Activated CD4-positive, alpha-beta T cell treated with anti-CD3 and anti-CD28 coated beads, Interleukin-2, Interleukin-4, amounts not matched to agents 100 ng/mL and 50 ng/mL, durations not matched to agents 16 hours and 8 hours (primary cell): Measurements from ENCODE around the gene GTF3C4.

ENCODE experiments used
- DNase-seq: peaks from one replicate; pipeline ENCODE4 v3.0.0-alpha.2; 2020; ENCODE audit warnings: low spot score

Gene GTF3C4

DNA sequence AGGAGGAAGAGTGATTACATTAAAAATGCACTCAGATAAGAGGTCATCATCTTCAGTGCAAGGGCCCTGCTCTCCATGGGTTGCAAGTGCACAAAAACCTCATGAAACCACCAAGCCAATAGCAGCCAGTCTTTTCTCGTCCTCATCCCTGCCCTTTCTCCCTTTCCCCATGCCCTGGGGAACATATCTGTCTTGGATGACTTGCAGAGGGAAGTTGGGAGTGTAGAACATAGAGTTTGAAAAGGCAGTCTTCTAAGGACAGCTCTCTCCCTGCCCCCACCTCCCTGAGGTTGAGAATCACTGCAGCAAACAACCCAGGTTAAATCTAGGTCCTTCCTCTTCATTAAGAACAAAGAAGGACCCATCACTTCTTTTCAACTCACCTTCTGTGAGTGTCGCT lies 22.5 kb upstream of the GTF3C4 start:
- DNase-seq = no peak

DNA sequence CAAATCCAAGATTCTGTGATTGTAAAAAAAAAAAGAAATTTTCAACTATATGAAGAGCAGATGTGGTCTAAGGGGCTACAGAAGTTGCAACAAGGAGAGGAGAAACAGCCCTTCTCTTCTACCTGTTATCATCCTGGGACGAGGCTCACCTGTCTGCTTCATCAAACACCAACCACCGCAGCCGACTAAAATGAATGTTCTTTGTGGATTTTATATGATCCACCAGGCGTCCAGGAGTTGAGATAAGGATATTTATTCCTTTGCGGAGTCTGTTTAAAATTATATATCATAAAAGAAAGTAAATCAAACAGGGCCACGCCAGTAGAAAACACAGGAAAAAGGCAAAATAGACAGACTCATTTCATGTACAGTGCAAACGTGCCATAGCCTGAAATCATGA lies 22.0 kb upstream of the GTF3C4 start:
- no peak for DNase-seq

DNA sequence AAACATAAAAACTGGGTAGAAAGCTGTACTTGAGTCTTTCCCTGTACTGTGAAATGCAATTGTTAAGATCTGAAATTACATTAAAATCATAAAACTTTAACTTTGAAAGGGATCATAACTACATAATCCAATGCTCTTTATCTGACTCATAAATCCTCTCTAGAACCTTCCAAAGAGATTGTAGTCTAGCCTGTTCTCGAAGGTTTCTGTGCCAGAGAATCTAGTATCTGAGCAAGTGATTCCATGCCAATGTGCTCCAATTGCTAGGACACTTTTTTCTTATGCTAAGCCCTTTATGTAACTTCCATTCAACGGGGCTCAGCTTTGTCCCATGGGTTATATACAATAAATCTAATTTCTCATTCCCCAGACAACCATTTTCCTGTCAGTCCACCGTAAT lies 21.6 kb upstream of the GTF3C4 start:
- DNase-seq = no peak

DNA sequence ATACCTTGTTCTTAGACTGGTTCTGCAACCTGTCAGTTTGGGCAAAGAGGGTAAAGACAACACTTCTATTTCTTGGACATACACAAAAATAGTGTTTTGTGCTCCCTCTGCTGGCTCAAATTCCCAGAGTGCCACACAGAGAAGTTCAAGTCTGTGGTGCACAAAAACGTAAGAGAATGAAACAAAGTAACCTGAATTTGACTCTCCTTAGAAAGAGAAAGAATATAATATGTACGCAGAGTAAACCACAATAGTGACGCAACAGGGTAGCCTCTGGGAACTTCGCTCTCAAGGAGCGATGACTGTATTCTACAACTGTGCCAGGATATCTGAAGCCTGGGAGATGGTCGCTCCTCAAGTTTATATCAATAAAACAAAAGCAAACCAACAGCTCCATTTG lies 19.0 kb upstream of the GTF3C4 start:
- no peak for DNase-seq

DNA sequence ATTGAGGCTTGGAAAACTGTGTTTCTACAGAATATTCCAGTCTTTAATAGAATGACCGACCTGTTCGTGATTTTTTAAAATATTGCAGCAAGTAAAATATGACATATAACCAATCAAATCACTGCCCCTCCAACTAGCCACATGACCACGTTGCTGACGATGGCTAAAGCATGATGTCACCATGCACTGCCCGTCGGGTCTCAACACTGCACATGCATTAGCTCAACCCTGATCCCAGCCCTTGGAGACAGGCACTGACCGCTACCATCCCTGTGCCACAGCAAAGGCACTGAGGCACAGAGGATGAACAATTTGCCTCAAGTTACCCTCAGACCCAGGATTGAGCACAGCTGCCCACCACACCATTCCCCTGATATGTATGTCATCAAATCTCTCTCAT lies 14.0 kb upstream of the GTF3C4 start:
- no peak for DNase-seq

DNA sequence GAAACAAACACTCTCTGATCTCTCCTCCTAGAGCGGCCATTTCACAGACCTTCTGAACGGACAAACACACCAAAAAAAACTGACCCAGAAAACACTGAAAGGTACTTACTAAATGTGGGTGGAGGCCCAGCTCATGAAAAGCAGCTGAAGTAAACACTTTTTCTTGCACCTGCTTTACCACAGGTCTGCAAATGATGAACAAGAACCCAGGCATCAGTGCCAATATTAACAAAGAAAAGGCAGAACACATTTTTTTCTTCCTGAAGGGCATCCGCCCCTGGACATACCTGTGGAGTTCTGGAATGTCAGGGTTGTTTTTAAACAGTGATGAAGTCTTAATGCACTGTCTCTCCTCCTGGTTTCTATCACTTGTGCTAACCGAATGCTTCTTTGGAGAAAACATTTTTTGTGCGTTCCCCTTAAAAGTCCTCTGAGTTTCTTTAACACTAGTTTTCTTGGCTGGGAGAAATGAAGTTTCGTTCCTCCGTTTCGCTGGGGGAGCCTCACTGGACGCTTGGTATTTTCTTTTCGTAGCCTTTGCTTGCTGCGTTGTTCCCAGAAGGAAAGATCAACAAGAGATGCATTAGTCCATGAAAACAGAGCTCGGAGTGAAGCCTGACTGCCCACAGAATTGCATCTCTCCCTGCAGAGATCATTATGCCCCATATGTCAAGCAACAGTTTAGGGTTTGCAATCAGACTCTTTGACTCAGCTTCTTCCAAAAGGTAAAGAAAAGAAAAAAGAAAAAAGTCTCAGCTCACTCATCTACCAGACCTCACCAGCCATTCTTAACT lies 7.9 kb upstream of the GTF3C4 start:
- DNase-seq = no peak

DNA sequence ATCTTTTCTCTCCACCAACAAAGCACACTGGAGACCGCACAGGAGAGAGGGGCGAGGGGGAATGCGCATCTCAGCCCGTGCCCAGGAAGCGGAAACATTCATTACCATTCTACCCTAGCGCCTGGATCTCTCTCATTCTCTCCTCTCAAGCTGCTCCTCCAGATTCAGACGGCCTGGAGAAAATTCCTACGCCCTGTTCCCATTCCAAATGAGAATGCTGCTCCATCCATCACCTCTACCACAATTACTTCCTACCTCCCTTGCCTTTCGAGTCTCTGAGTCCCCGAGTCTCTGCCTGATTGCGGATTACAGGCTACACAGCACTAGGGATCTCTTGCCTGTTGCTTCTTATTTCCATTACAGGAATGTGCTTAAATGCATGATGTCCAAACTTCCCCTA lies 7.1 kb upstream of the GTF3C4 start:
- no peak for DNase-seq

DNA sequence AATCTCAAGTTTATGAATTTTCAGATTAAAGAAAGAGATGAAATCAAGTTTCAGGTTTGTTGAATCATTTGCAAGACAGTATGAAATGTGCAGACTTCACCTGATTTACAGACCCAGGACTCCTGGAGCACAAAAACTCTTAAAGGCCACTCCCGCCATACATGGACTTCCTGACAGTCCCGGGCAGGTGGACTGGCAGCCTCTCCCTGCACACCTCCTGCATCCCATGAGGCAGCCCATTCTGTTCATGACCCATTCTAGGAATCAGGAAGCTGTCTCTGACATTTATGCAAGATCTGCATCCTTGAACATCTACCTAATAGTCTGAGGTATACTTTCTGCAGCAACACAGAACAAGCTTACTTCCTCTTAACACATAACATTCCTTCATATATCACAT lies 6.4 kb upstream of the GTF3C4 start:
- DNase-seq = no peak

DNA sequence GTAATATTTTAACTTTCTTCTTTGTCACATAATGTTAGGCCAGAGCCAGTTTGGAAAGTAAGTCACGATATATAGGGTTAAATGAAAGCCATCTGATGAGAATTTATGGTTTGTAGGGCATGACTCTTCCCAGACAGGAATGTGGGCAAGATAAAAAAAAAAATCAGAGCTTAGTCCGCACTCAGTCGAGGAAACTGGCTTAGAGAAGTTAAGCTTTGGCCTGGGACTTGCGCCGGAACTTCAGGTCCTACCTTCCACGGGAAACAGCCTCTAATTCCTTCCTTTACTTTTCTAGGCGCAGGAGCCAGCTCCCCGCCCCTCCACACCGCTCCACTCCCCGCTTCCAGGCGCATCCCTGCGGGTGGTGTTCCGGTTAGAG lies 956 bp upstream of the GTF3C4 start:
- DNase-seq = no peak

DNA sequence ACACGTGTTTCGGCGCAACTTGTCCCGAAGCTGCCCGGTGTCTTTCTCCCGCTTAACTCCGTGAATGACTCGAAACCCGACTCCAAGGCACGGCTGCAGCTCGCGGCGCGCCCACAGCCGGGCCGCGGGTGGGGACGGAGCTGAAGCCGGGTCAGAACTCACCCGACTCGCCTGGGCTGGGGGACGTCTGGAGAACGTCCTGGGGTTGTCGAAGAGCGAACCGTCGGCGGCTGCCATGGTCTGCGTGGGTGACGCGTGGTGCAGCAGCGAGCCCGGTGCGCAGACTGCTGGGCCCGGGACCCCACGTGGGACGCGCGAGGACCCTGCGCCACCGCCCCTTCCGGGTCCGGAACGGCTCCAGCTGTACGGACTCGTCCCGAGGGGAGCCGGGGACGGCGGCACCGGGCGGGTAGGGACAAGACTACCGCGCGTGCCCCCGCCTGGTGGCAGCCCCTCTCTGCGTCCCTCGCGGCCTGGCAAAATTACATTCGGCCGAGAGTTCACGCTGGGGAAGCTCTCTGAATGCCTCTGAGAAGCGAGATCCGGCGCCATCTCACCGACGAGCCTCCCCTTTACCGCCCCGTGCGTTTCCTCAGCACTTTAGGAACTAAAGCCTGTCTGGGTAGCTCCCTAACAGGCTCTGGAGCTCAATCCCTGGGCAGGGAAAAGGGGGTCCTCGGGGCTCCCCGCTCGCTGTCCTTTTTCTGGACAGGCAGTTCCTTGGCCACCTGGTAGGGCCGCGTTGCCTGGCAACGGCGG lies 387 bp upstream of the GTF3C4 start, which contains the start of gene DDX31:
Gene DDX31 (minus strand): TSS at position 286 of the 759 bp plus-strand sequence. CDS start 49 bp downstream, at position 237.
- peak; percentile 86 for DNase-seq

DNA sequence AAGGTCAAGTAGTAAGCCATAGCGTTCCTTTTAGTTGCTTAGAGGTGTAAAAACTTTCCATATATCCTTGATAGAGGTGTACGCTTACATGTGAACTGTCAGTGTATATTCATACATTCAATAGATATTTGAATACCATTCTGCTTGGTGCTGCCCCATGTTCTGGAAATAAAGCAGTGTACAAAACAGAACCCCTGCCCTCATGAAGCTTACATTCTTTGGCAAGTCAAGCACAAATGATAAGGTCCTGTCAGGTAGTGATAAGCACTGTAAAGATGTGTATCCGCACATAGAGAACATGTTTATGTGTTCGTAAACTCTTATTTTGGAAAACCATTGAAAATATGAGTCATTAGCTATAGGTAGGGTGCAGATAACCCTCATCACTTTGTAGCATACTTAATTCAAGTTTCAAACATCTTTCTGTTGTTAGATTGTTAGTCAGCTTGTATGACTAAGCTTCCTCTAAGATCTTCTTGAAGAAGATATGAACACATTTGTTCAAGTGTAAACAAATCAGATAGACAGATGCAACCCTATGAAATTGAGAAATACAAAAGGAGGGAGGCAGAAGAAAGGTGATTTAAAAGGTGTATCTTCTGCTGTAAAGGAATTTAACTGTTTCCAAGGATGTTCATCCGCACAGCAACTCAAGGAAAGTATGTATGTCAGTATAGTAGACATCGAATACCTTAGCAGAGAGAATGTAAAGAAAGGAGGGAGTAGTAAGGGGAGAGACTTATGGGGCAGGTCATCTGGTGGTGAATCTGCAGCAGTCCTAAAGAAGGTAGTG lies 1.6 kb downstream of the GTF3C4 start:
- DNase-seq = peak; percentile 23

DNA sequence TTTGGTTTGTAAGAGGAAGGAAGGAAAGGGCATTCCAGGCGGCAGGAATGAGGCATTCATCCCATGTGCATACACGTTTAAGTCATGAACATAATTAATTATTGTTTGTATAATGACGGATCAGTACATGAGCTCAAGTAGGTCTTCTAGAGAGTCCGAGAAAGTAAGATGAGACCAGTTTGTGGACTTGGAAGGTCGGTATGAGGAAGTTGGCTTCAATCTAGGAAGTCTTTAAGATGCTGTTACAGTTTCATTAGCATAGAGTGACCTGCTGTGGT lies 2.1 kb downstream of the GTF3C4 start:
- DNase-seq = no peak

DNA sequence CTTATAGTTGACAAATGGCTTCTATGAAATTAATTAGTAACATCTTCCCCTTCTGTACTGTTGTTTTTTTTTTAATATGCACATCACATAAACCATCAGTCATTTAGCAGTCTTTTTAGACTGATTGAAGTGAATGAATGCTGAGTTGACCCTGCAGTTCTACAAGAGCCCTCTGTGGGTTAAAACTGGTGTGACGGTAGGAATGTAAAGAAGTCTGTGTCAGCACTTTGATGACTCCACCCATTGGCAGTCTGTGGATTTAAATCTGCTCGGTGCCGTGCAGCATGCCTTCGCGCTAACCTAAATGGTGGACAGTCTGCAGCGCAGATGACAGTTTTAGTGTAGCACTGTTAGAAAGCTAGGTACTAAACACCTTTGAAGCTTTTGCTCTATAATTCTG lies 3.1 kb downstream of the GTF3C4 start:
- DNase-seq = no peak

DNA sequence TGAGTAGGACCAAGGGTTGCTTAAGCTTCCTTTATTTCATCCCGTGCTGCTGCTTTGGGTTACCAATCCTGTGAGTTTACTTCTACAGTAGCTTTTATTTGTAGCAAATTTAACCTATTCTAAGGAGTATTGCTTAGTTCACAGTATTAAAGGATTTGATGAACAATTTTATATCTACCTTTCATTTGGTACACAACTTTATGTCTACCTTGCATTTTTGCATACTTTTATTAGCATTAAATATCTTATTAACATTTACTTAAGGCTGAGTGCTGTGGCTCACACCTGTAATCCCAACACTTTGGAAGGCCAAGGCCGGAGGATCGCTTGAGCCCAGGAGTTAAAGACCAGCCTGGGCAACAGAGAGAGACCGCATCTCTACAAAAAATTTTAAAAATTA lies 4.2 kb downstream of the GTF3C4 start:
- DNase-seq = no peak

DNA sequence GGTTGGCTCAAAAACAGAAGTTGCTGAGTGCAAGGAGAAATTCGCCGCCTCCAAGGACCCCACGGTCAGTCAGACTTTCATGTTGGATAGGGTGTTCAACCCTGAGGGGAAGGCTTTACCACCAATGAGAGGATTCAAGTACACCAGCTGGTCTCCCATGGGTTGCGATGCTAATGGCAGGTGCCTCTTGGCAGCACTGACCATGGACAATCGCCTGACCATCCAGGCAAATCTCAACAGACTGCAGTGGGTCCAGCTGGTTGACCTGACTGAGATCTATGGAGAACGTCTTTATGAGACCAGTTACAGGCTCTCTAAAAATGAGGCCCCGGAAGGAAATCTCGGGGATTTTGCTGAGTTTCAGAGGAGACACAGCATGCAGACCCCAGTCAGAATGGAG lies 7.7 kb downstream of the GTF3C4 start:
- no peak for DNase-seq

DNA sequence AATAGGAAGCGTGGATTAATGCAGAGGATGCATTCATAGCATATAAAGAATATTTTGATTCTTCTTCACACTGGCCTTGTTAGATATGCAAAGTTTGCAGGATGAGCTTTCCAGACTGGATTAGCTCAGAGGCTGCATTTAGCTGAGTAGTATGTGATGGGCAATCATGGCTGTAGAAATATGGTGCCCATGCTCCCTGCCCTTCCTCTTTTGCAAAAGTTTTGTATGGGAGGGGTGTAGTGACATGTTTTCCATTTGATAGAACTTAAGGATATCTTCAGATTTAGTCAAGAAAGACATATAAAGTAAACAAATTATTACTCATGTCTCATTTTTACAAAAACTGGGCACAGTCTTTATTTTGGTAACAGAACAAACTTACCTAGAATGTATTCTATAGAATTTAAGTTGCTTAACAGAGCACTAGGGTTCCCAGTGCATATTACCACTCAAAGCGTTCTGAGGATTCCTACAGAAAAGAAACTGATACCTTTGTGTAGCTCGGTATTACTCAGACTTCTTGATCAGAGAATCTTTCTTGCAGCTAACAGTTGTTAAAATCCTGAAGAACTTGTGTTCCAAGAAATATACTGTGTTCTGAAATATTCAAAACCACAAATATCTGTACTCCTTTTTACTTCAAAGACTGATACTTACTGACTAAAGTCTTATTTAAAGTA lies 9.8 kb downstream of the GTF3C4 start:
- peak; percentile 63 for DNase-seq

DNA sequence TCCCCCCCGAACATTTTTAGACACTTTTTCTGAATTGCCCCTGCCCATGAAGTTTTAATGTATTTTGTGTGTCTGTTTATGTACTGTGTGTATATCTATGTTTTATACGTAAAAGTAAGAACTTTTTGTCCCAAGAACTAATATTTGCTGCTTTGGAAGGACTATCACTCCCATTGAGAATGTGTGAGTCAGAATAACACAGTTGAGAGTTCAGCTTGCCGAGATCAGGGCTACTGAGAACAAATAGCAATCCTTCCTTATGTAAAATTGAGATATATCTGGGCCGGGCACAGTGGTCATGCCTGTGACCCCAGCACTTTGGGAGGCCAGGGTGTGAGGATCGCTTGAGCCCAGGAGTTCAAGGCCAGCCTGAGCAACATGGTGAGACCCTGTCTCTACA lies 11.3 kb downstream of the GTF3C4 start:
- DNase-seq = no peak

DNA sequence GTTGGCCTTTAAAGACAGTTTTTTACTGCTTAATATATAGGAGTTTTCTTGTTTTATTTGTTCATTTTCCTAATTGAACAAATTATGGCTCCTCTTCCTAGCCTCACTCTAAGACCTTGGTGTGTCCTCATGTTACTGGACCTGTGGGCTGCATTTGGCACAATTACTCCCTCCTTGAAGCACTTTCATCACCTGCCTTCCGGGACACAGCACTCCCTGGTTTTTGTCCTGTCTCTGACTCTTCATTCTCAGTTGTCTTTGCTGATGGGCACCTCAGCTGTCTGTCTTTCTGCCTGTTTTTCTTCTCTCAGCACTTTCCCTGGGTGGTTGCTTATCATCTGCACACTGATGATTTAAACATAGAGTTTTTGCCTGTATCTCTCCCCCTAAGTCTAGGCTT lies 13.6 kb downstream of the GTF3C4 start:
- no peak for DNase-seq

DNA sequence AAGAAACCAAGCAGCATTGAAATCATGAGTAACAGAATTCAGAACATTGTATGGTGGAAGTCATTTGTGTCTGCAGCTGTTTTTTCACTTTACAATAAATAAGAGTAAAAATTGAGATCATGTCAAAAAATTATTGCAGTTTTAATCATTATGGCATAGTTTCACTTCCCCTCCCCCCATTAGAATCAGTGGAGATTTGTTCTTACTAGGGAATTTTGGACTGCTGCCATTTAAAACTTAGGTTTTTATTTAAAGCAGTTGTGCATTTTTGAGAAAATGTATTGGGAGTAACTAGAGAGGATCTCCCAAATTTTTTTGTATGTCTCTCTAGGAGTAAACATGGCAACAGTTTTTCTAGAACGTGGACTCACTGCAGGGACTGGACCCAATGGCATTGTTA lies 20.4 kb downstream of the GTF3C4 start:
- DNase-seq = no peak

DNA sequence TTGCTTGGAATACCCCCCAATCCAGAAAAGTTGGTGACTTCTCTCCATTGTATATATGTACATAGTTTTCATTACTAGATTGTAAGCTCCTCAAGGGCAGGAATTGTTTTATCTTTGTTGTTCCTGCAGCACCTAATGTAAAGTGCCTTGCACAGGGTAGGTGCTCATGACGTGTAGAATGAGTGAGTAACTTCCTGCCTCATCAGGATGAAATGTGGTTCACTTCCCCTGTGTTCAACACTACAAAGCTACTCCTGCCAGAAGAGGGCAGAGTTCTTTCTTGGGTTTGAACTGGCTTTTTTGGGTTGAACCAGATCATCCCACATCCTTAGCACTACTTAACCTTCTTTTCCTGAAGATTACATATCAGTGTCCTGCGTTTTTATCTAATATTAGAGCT lies 23.9 kb downstream of the GTF3C4 start:
- DNase-seq = peak; percentile 30

DNA sequence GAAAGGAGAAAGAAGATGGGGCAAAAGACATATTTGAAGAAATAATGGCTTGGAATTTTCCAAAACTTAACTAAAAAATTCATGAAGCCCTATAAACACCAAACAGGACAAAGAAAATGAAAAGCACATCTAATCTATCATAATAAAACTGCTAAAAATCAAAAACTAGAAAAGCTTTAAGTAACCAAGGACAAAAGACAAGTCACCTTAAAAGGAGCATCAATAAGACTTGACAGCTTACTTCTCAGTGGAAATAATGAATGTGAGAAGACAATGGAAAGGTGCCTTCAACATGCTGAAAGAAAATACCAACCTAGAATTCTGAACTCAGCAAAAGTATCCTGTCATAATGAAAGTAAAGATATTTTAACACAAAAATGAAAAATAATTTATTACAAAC lies 27.0 kb downstream of the GTF3C4 start:
- no peak for DNase-seq

DNA sequence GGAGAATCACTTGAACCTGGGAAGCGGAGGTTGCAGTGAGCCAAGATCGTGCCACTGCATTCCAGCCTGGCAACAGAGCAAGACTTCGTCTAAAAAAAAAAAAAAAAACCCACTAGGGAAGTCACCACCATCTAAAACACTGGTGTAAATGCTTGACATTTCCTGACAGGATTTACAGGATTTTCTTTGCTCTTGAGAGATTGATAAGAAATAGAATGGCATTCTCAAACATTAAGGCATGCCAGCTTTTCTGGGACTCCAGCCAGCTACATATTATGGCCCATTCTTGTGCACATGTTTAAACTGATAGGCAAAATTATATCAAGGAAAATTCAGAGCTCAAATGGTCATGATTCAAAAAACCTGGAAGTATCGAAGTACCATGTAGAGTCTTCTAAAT lies 28.7 kb downstream of the GTF3C4 start:
- no peak for DNase-seq

DNA sequence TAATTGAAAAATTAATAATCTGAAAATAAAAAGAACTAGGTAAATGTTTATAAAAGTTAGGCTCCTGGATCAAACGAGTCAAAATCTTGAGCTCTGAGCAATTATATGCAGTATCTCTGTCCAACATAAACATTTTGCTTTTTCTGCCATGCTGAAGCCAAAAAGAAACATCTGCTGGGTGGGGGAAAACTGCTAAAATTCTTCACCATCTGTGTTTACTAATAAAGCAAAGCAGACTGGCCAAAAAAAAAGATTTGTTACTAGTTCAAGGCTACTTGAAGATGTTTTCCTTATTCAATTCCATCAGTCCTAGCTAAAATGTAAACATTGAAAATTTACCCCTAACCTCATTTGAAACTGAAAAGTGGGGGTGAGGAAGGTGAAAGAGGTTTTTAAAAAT lies 29.7 kb downstream of the GTF3C4 start:
- DNase-seq = no peak
